Measurements from ENCODE around the gene CA10. TPM values are rescaled to one million over a fixed set of nuclear protein-coding genes. Genes with fewer than 3 reads are reported as not detected.

The CA10 gene
- polyA plus RNA-seq, 2 donors: 0.06 TPM; not detected in 1

DNA sequence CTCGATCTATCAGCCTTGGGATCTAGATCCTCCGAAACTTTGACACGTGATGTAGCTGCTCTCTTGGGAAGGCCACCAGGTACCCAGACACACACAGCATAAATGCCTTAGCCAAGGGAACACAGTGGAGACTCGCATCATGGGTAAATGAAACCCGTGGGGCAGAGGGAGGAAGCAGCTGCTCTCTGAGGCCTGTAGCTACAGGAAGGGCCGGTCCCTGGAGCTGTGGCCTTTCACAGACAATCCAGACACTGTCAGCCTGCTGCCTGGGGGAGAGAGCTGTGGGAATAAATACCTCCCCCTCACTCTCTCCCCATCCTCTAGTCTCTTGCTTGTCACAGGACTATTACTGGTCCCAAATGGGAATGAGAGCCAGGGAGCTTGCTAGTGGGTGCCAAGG, 546.9 kb downstream of the CA10 start:
- WGBS, 2 donors: 77 to 81% methylated on average over 6 of the region's 6 CpGs
- H3K4me1 ChIP-seq (ENCODE audit: control insufficient read depth in 2 of 2, insufficient read depth in 2 of 2, low read length in 1 of 2): no peaks in the 10 kb centered on the region
- H3K4me3 ChIP-seq (ENCODE audit: low read depth in 1 of 2, low read length in 2 of 2): no peak overlapping the region
- H3K36me3 ChIP-seq (ENCODE audit: control insufficient read depth in 2 of 2, insufficient read depth in 2 of 2, low read length in 1 of 2): no peaks in the 10 kb centered on the region
- H3K9me3 ChIP-seq (ENCODE audit: control insufficient read depth in 2 of 2, insufficient read depth in 1 of 2, low read depth in 1 of 2, low read length in 1 of 2): no peaks in the 10 kb centered on the region
- H3K27me3 ChIP-seq (ENCODE audit: control insufficient read depth in 1 of 2, insufficient read depth in 2 of 2, low read length in 2 of 2): no peaks in the 10 kb centered on the region
- no peak overlapping the region for H3K27ac ChIP-seq (ENCODE audit: low read depth in 2 of 2, low read length in 1 of 2)

GRCh38 chr17:51610834-51611233, 547.7 kb downstream of the CA10 start:
- no peaks in the 10 kb centered on the region for H3K4me1 ChIP-seq (ENCODE audit: control insufficient read depth in 2 of 2, insufficient read depth in 2 of 2, low read length in 1 of 2)
- WGBS, 2 donors: 69 to 72% methylated on average over 5 of the region's 5 CpGs
- H3K9me3 ChIP-seq (ENCODE audit: control insufficient read depth in 2 of 2, insufficient read depth in 1 of 2, low read depth in 1 of 2, low read length in 1 of 2): no peaks in the 10 kb centered on the region
- H3K4me3 ChIP-seq (ENCODE audit: low read depth in 1 of 2, low read length in 2 of 2): no peak overlapping the region
- no peak overlapping the region for H3K27ac ChIP-seq (ENCODE audit: low read depth in 2 of 2, low read length in 1 of 2)
- H3K27me3 ChIP-seq (ENCODE audit: control insufficient read depth in 1 of 2, insufficient read depth in 2 of 2, low read length in 2 of 2): no peaks in the 10 kb centered on the region
- H3K36me3 ChIP-seq (ENCODE audit: control insufficient read depth in 2 of 2, insufficient read depth in 2 of 2, low read length in 1 of 2): no peaks in the 10 kb centered on the region

- Histone ChIP-seq H3K9me3 (ENCODE audit: control insufficient read depth in 2 of 2, insufficient read depth in 1 of 2, low read depth in 1 of 2, low read length in 1 of 2) (no peaks in the 10 kb centered on the region), H3K27ac (ENCODE audit: low read depth in 2 of 2, low read length in 1 of 2) (no peak overlapping the region), H3K4me3 (ENCODE audit: low read depth in 1 of 2, low read length in 2 of 2) (no peak overlapping the region), H3K27me3 (ENCODE audit: control insufficient read depth in 1 of 2, insufficient read depth in 2 of 2, low read length in 2 of 2) (no peaks in the 10 kb centered on the region), H3K4me1 (ENCODE audit: control insufficient read depth in 2 of 2, insufficient read depth in 2 of 2, low read length in 1 of 2) (no peaks in the 10 kb centered on the region), H3K36me3 (ENCODE audit: control insufficient read depth in 2 of 2, insufficient read depth in 2 of 2, low read length in 1 of 2) (no peaks in the 10 kb centered on the region)
- 74 to 81% methylated on average over 4 of the region's 4 CpGs for WGBS, 2 donors
Observed at GRCh38 chr17:51610155-51610554, 548.4 kb downstream of the CA10 start.

GRCh38 chr17:51608251-51608933, 550.1 kb downstream of the CA10 start:
- no peak overlapping the region for H3K27ac ChIP-seq (ENCODE audit: low read depth in 2 of 2, low read length in 1 of 2)
- H3K27me3 ChIP-seq (ENCODE audit: control insufficient read depth in 1 of 2, insufficient read depth in 2 of 2, low read length in 2 of 2): no peaks in the 10 kb centered on the region
- no peak overlapping the region for H3K4me3 ChIP-seq (ENCODE audit: low read depth in 1 of 2, low read length in 2 of 2)
- H3K4me1 ChIP-seq (ENCODE audit: control insufficient read depth in 2 of 2, insufficient read depth in 2 of 2, low read length in 1 of 2): no peaks in the 10 kb centered on the region
- 74 to 80% methylated on average over 9 of the region's 9 CpGs for WGBS, 2 donors
- no peaks in the 10 kb centered on the region for H3K9me3 ChIP-seq (ENCODE audit: control insufficient read depth in 2 of 2, insufficient read depth in 1 of 2, low read depth in 1 of 2, low read length in 1 of 2)
- no peaks in the 10 kb centered on the region for H3K36me3 ChIP-seq (ENCODE audit: control insufficient read depth in 2 of 2, insufficient read depth in 2 of 2, low read length in 1 of 2)

DNA sequence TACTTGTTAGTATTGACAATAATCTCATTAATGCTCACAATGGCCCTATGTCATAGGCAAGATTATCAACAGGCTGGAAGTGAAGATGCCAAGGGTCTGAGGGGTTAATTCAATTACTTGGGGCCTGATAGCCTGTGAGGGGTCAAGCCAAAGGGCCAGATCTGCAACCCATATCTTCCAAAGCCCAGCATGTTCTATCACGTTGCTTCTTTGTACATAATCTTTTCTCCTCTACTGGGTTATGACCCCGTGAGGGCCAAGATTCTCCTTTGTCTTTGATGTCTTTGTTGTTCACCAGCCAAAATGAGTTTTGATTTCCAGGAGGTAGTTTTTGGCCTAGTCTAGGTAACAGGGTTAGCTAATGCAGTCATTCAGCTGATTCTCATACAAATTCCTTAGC, 551.0 kb downstream of the CA10 start:
- Histone ChIP-seq H3K36me3 (ENCODE audit: control insufficient read depth in 2 of 2, insufficient read depth in 2 of 2, low read length in 1 of 2) (no peaks in the 10 kb centered on the region), H3K4me1 (ENCODE audit: control insufficient read depth in 2 of 2, insufficient read depth in 2 of 2, low read length in 1 of 2) (no peaks in the 10 kb centered on the region), H3K4me3 (ENCODE audit: low read depth in 1 of 2, low read length in 2 of 2) (no peak overlapping the region), H3K27ac (ENCODE audit: low read depth in 2 of 2, low read length in 1 of 2) (no peak overlapping the region), H3K27me3 (ENCODE audit: control insufficient read depth in 1 of 2, insufficient read depth in 2 of 2, low read length in 2 of 2) (no peaks in the 10 kb centered on the region), H3K9me3 (ENCODE audit: control insufficient read depth in 2 of 2, insufficient read depth in 1 of 2, low read depth in 1 of 2, low read length in 1 of 2) (no peaks in the 10 kb centered on the region)
- WGBS, 2 donors: 44 to 47% methylated on average over 2 of the region's 2 CpGs

GRCh38 chr17:51604299-51605020, 554.1 kb downstream of the CA10 start:
- no peak overlapping the region for H3K27ac ChIP-seq (ENCODE audit: low read depth in 2 of 2, low read length in 1 of 2)
- no peaks in the 10 kb centered on the region for H3K9me3 ChIP-seq (ENCODE audit: control insufficient read depth in 2 of 2, insufficient read depth in 1 of 2, low read depth in 1 of 2, low read length in 1 of 2)
- H3K4me3 ChIP-seq (ENCODE audit: low read depth in 1 of 2, low read length in 2 of 2): no peak overlapping the region
- 58 to 66% methylated on average over 2 of the region's 2 CpGs for WGBS, 2 donors
- no peaks in the 10 kb centered on the region for H3K27me3 ChIP-seq (ENCODE audit: control insufficient read depth in 1 of 2, insufficient read depth in 2 of 2, low read length in 2 of 2)
- H3K36me3 ChIP-seq (ENCODE audit: control insufficient read depth in 2 of 2, insufficient read depth in 2 of 2, low read length in 1 of 2): no peaks in the 10 kb centered on the region
- H3K4me1 ChIP-seq (ENCODE audit: control insufficient read depth in 2 of 2, insufficient read depth in 2 of 2, low read length in 1 of 2): no peaks in the 10 kb centered on the region

DNA sequence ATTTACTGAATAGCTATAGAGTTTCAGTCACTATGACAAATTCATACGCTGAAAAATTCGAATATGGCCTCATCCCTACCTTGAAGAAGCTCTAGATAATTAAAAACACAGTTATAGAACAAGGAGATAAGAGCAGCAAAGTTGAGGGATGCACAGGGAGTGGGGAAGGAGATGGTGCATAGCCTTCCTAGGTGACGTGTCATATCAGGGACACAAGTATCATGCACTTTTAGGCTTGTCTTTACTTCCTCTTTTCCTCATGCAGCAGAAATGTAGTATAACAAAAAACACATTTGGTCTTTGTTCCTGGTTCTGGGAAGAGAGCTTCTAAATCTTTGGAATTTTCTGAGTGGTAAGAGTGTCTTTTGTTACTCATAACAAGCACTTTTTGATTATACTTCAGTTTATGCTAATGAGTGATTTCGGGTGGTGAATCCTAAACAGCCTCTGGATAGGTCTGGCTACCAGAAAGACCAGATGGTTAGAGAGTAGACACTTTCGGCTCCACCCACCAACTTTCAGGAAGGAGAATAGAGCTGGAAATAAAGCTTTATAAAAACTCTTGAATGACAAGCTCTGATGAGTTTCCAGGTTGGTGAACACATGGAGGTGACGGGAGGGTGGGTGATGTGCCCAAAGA, 556.8 kb downstream of the CA10 start:
- H3K36me3 ChIP-seq (ENCODE audit: control insufficient read depth in 2 of 2, insufficient read depth in 2 of 2, low read length in 1 of 2): no peaks in the 10 kb centered on the region
- WGBS, 2 donors: 75 to 76% methylated on average over 6 of the region's 6 CpGs

GRCh38 chr17:51598824-51599223, 559.7 kb downstream of the CA10 start:
- no peaks in the 10 kb centered on the region for H3K4me1 ChIP-seq (ENCODE audit: control insufficient read depth in 2 of 2, insufficient read depth in 2 of 2, low read length in 1 of 2)
- H3K27me3 ChIP-seq (ENCODE audit: control insufficient read depth in 1 of 2, insufficient read depth in 2 of 2, low read length in 2 of 2): no peaks in the 10 kb centered on the region
- 68 to 70% methylated on average over 2 of the region's 2 CpGs for WGBS, 2 donors
- no peak overlapping the region for H3K27ac ChIP-seq (ENCODE audit: low read depth in 2 of 2, low read length in 1 of 2)
- no peaks in the 10 kb centered on the region for H3K36me3 ChIP-seq (ENCODE audit: control insufficient read depth in 2 of 2, insufficient read depth in 2 of 2, low read length in 1 of 2)
- H3K4me3 ChIP-seq (ENCODE audit: low read depth in 1 of 2, low read length in 2 of 2): no peak overlapping the region
- H3K9me3 ChIP-seq (ENCODE audit: control insufficient read depth in 2 of 2, insufficient read depth in 1 of 2, low read depth in 1 of 2, low read length in 1 of 2): no peaks in the 10 kb centered on the region

More for the DNA sequence above, 556.8 kb downstream of the CA10 start:
- Histone ChIP-seq H3K27ac (ENCODE audit: low read depth in 2 of 2, low read length in 1 of 2) (no peak overlapping the region), H3K9me3 (ENCODE audit: control insufficient read depth in 2 of 2, insufficient read depth in 1 of 2, low read depth in 1 of 2, low read length in 1 of 2) (no peaks in the 10 kb centered on the region), H3K4me3 (ENCODE audit: low read depth in 1 of 2, low read length in 2 of 2) (no peak overlapping the region), H3K4me1 (ENCODE audit: control insufficient read depth in 2 of 2, insufficient read depth in 2 of 2, low read length in 1 of 2) (no peaks in the 10 kb centered on the region), H3K27me3 (ENCODE audit: control insufficient read depth in 1 of 2, insufficient read depth in 2 of 2, low read length in 2 of 2) (no peaks in the 10 kb centered on the region)

- Histone ChIP-seq H3K36me3 (ENCODE audit: control insufficient read depth in 2 of 2, insufficient read depth in 2 of 2, low read length in 1 of 2) (no peaks in the 10 kb centered on the region), H3K27ac (ENCODE audit: low read depth in 2 of 2, low read length in 1 of 2) (no peak overlapping the region), H3K9me3 (ENCODE audit: control insufficient read depth in 2 of 2, insufficient read depth in 1 of 2, low read depth in 1 of 2, low read length in 1 of 2) (no peaks in the 10 kb centered on the region), H3K4me1 (ENCODE audit: control insufficient read depth in 2 of 2, insufficient read depth in 2 of 2, low read length in 1 of 2) (no peaks in the 10 kb centered on the region), H3K4me3 (ENCODE audit: low read depth in 1 of 2, low read length in 2 of 2) (no peak overlapping the region), H3K27me3 (ENCODE audit: control insufficient read depth in 1 of 2, insufficient read depth in 2 of 2, low read length in 2 of 2) (no peaks in the 10 kb centered on the region)
- WGBS, 2 donors: 93% methylated on average over 4 of the region's 4 CpGs
Observed at GRCh38 chr17:51597345-51597744, 561.2 kb downstream of the CA10 start.
